ENCODE results near the gene CENPU.

GRCh38 chr4:184651899-184652298 is 82.0 kb downstream of the CENPU start:
- TF ChIP-seq, protein P1, sequence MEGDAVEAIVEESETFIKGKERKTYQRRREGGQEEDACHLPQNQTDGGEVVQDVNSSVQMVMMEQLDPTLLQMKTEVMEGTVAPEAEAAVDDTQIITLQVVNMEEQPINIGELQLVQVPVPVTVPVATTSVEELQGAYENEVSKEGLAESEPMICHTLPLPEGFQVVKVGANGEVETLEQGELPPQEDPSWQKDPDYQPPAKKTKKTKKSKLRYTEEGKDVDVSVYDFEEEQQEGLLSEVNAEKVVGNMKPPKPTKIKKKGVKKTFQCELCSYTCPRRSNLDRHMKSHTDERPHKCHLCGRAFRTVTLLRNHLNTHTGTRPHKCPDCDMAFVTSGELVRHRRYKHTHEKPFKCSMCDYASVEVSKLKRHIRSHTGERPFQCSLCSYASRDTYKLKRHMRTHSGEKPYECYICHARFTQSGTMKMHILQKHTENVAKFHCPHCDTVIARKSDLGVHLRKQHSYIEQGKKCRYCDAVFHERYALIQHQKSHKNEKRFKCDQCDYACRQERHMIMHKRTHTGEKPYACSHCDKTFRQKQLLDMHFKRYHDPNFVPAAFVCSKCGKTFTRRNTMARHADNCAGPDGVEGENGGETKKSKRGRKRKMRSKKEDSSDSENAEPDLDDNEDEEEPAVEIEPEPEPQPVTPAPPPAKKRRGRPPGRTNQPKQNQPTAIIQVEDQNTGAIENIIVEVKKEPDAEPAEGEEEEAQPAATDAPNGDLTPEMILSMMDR (IDR thresholded peaks at IDR 0.05; ENCODE audit: insufficient read depth, low read length): no peak
- TF ChIP-seq POLR2AphosphoS5 (IDR thresholded peaks at IDR 0.05; ENCODE audit: low read depth): no peak
- TF ChIP-seq, protein P2, sequence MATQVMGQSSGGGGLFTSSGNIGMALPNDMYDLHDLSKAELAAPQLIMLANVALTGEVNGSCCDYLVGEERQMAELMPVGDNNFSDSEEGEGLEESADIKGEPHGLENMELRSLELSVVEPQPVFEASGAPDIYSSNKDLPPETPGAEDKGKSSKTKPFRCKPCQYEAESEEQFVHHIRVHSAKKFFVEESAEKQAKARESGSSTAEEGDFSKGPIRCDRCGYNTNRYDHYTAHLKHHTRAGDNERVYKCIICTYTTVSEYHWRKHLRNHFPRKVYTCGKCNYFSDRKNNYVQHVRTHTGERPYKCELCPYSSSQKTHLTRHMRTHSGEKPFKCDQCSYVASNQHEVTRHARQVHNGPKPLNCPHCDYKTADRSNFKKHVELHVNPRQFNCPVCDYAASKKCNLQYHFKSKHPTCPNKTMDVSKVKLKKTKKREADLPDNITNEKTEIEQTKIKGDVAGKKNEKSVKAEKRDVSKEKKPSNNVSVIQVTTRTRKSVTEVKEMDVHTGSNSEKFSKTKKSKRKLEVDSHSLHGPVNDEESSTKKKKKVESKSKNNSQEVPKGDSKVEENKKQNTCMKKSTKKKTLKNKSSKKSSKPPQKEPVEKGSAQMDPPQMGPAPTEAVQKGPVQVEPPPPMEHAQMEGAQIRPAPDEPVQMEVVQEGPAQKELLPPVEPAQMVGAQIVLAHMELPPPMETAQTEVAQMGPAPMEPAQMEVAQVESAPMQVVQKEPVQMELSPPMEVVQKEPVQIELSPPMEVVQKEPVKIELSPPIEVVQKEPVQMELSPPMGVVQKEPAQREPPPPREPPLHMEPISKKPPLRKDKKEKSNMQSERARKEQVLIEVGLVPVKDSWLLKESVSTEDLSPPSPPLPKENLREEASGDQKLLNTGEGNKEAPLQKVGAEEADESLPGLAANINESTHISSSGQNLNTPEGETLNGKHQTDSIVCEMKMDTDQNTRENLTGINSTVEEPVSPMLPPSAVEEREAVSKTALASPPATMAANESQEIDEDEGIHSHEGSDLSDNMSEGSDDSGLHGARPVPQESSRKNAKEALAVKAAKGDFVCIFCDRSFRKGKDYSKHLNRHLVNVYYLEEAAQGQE (IDR thresholded peaks at IDR 0.05; ENCODE audit: insufficient replicate concordance, low read depth): no peak
- no peak for TF ChIP-seq GABPA (IDR thresholded peaks at IDR 0.05; ENCODE audit: low read depth)
- no peak for TF ChIP-seq SPI1 (IDR thresholded peaks at IDR 0.05; ENCODE audit: borderline replicate concordance, low read depth)
